Mucosa of descending colon (tissue), 3 donors: ENCODE data around the gene IGF2BP3. TPM values are rescaled to one million over a fixed set of nuclear protein-coding genes. Genes with fewer than 3 reads are reported as not detected.

ENCODE experiments used
- ATAC-seq: fragments of 200-7000 bp; cut with Tn5 transposase; one replicate; pipeline ENCODE4 v1.9.1; 2020; ENCODE audit warnings: mild to moderate bottlenecking, moderate library complexity
- DNase-seq, 3 donors: peaks; one replicate each; pipeline ENCODE4 v3.0.0-alpha.2; 2020
- H3K36me3 ChIP-seq: fragments of 200-600 bp; one replicate; pipeline ENCODE4 v1.8.0; 2021; ENCODE audit warnings: low read depth, mild to moderate bottlenecking
- H3K4me1 ChIP-seq: fragments of 200-600 bp; one replicate; pipeline ENCODE4 v1.8.0; 2021; ENCODE audit warnings: low read depth, mild to moderate bottlenecking
- H3K4me3 ChIP-seq: fragments of 200-600 bp; one replicate; pipeline ENCODE4 v1.8.0; 2021; ENCODE audit warnings: mild to moderate bottlenecking
- H3K9me3 ChIP-seq: fragments of 200-600 bp; one replicate; pipeline ENCODE4 v1.8.0; 2021; ENCODE audit warnings: mild to moderate bottlenecking
- CTCF ChIP-seq: fragments of 200-600 bp; IDR thresholded peaks from one replicate; pipeline ENCODE4 v1.8.0; 2022; ENCODE audit warnings: antibody characterized with exemption, mild to moderate bottlenecking
- intact Hi-C, 2 donors: fragments of 100-400 bp; cut with DNase I in 1 of 2; cut with micrococcal nuclease in 1 of 2; formaldehyde crosslinking; loops; one replicate each; pipeline versions ENCODE4 v1.11.0 to v1.11.1; 2022; cut with DNase I, micrococcal nuclease
- total RNA-seq, 3 donors: library from RNA; stranded (reverse); fragmentation: NEBNext Ultra II Directional in 2 of 3; extraction: Animal tissue kit (Norgen Biotek cat#: 25700) in 2 of 3; gene quantifications; one replicate each; pipeline versions ENCODE4 v1.2.1 to v1.2.4, GENCODE V29; 2021 to 2023
- donor health status: DM: no; HTN: no; CAD: no; lungs with moderate emphysema.
- donor health status: DM: no; HTN: no; CAD: no.
- donor health status: DM: no; HTN: yes; CAD: no.

The IGF2BP3 gene
- total RNA-seq, 3 donors from 2014 or later = 0.79 TPM; not detected in 2

- peak; percentile 9 for ATAC-seq
Measured at GRCh38 chr7:23472956-23473843, 2.9 kb upstream of the IGF2BP3 start.

GRCh38 chr7:23472556-23472955 lies 2.3 kb upstream of the IGF2BP3 start:
- ATAC-seq = no peak
- TF ChIP-seq CTCF = no peak
- Histone ChIP-seq H3K4me1 (peaks cover 52% of the 10 kb centered on the region), H3K4me3 (no peak overlapping the region), H3K9me3 (no peaks in the 10 kb centered on the region), H3K36me3 (no peaks in the 10 kb centered on the region)
- intact Hi-C loops = no loop called here
- DNase-seq = no peak

More at GRCh38 chr7:23472956-23473843, 2.9 kb upstream of the IGF2BP3 start:
- Histone ChIP-seq H3K9me3 (no peaks in the 10 kb centered on the region), H3K4me1 (peaks cover 49% of the 10 kb centered on the region), H3K4me3 (no peak overlapping the region), H3K36me3 (no peaks in the 10 kb centered on the region)
- intact Hi-C loops = no loop called here
- DNase-seq = no peak
- no peak for TF ChIP-seq CTCF

GRCh38 chr7:23472046-23472445 lies 1.8 kb upstream of the IGF2BP3 start:
- peaks cover 52% of the 10 kb centered on the region for H3K4me1 ChIP-seq

GRCh38 chr7:23471106-23471859 lies 992 bp upstream of the IGF2BP3 start:
- H3K4me1 ChIP-seq = peaks cover 52% of the 10 kb centered on the region
- H3K9me3 ChIP-seq = no peaks in the 10 kb centered on the region
- intact Hi-C loops = no loop called here
- no peaks in the 10 kb centered on the region for H3K36me3 ChIP-seq
- ATAC-seq = peak; percentile 37
- TF ChIP-seq CTCF = no peak
- no peak overlapping the region for H3K4me3 ChIP-seq
- DNase-seq = peak; percentile 21 to 56 (median 53)

More at GRCh38 chr7:23472046-23472445, 1.8 kb upstream of the IGF2BP3 start:
- TF ChIP-seq CTCF = no peak
- no peaks in the 10 kb centered on the region for H3K36me3 ChIP-seq
- H3K4me3 ChIP-seq = no peak overlapping the region
- no peaks in the 10 kb centered on the region for H3K9me3 ChIP-seq
- DNase-seq (no peak), ATAC-seq (no peak)
- intact Hi-C loops = no loop called here

GRCh38 chr7:23469961-23470250 lies 385 bp downstream of the IGF2BP3 start:
- Histone ChIP-seq H3K4me3 (no peak overlapping the region), H3K9me3 (no peaks in the 10 kb centered on the region), H3K4me1 (peaks cover 52% of the 10 kb centered on the region), H3K36me3 (no peaks in the 10 kb centered on the region)
- TF ChIP-seq CTCF = no peak
- DNase-seq (peak in 1 of 3 donors; percentile 34), ATAC-seq (no peak)
- intact Hi-C loops = no loop called here
